HG03342 (cell line): ENCODE data around the gene SERPINB4.
"Not testable (repeated sequence)": the region's sequence is repeated elsewhere in the genome, so short reads cannot be mapped to it uniquely, and the experiment has no call there.

Source experiments
- ATAC-seq: cut with Tn5 transposase; IDR thresholded peaks from one replicate; pipeline ENCODE4 v1.9.1; 2021; ENCODE audit warnings: mild to moderate bottlenecking, moderate library complexity; ENCODE audit not compliant: unreplicated experiment

The SERPINB4 gene

GRCh38 chr18:63644142-63644541, at the start of gene SERPINB4:
Gene SERPINB4 (minus strand): TSS chr18:63644256. CDS start chr18:63643577, 679 bp downstream.
- not testable (repeated sequence) for ATAC-seq

GRCh38 chr18:63689064-63689463, 45.0 kb upstream of the SERPINB4 start:
- ATAC-seq, result no peak

- ATAC-seq, result no peak
Measured at GRCh38 chr18:63686871-63687270, 42.8 kb upstream of the SERPINB4 start.

- ATAC-seq, result no peak
Measured at GRCh38 chr18:63684718-63685117, 40.7 kb upstream of the SERPINB4 start.

- no peak for ATAC-seq
Measured at GRCh38 chr18:63683890-63684289, 39.8 kb upstream of the SERPINB4 start.

- ATAC-seq, result no peak
Measured at GRCh38 chr18:63683152-63683551, 39.1 kb upstream of the SERPINB4 start.

- no peak for ATAC-seq
Measured at GRCh38 chr18:63681449-63682340, 37.6 kb upstream of the SERPINB4 start.

GRCh38 chr18:63679820-63680606, 36.0 kb upstream of the SERPINB4 start:
- no peak for ATAC-seq

GRCh38 chr18:63677500-63678225, 33.6 kb upstream of the SERPINB4 start:
- no peak for ATAC-seq

- peak; percentile 81 for ATAC-seq
Measured at GRCh38 chr18:63676526-63677323, 32.7 kb upstream of the SERPINB4 start.

GRCh38 chr18:63664571-63664970, 20.5 kb upstream of the SERPINB4 start:
- no peak for ATAC-seq

GRCh38 chr18:63661750-63662149, 17.7 kb upstream of the SERPINB4 start, which contains the start of gene SERPINB3:
Gene SERPINB3 (minus strand): TSS chr18:63661893. CDS start chr18:63661216, 677 bp downstream.
- ATAC-seq, result not testable (repeated sequence)

GRCh38 chr18:63658920-63659319, 14.9 kb upstream of the SERPINB4 start:
- ATAC-seq, result not testable (repeated sequence)

GRCh38 chr18:63650271-63650670, 6.2 kb upstream of the SERPINB4 start:
- ATAC-seq, result not testable (repeated sequence)

GRCh38 chr18:63648241-63648640, 4.2 kb upstream of the SERPINB4 start:
- no peak for ATAC-seq

GRCh38 chr18:63646936-63647335, 2.9 kb upstream of the SERPINB4 start:
- ATAC-seq, result no peak

GRCh38 chr18:63644694-63645093, 638 bp upstream of the SERPINB4 start:
- not testable (repeated sequence) for ATAC-seq

- ATAC-seq, result not testable (repeated sequence)
Measured at GRCh38 chr18:63642668-63643356, 1.2 kb downstream of the SERPINB4 start.

GRCh38 chr18:63641157-63641680, 2.8 kb downstream of the SERPINB4 start:
- not testable (repeated sequence) for ATAC-seq
